ENCODE measurements around the gene ADAM12.

Gene ADAM12

GRCh38 chr10:126278851-126279250, 109.4 kb downstream of the ADAM12 start:
- no peak for TF ChIP-seq CTCF (IDR thresholded peaks at IDR 0.05; ENCODE audit: low read depth, low read length, missing control alignments)
- DNase-seq (ENCODE audit: low read depth): peak; percentile 26
- in situ Hi-C loops (cut with HindIII; ENCODE audit: low sequenced_read_pairs): no loop called here
- no peak overlapping the region for H3K4me3 ChIP-seq (ENCODE audit: low read depth, low read length)

DNA sequence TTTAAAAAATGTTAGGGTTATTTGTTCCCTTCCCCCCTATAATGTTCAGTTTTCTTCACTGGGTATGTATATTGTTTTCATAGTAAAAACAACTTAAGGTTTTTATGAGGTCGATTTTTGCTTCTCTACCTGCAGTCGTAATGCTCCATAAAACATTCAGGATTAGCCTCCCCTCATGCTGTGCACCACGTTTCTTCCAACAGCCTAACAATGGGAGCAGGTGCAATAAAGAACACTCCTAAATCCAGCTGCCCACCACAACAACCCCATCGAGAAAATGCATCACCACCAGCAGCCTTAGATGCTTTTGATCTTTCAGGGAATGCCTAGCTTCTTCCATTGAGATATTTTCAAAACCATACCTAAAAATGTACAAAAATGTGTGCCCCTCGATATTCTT, 111.1 kb downstream of the ADAM12 start:
- in situ Hi-C loops (cut with HindIII; ENCODE audit: low sequenced_read_pairs): no loop called here
- no peak overlapping the region for H3K4me3 ChIP-seq (ENCODE audit: low read depth, low read length)
- no peak for DNase-seq (ENCODE audit: low read depth)
- no peak for TF ChIP-seq CTCF (IDR thresholded peaks at IDR 0.05; ENCODE audit: low read depth, low read length, missing control alignments)

GRCh38 chr10:126272526-126272925, 115.8 kb downstream of the ADAM12 start:
- H3K4me3 ChIP-seq (ENCODE audit: low read depth, low read length): no peak overlapping the region
- no peak for DNase-seq (ENCODE audit: low read depth)
- in situ Hi-C loops (cut with HindIII; ENCODE audit: low sequenced_read_pairs): no loop called here
- no peak for TF ChIP-seq CTCF (IDR thresholded peaks at IDR 0.05; ENCODE audit: low read depth, low read length, missing control alignments)

DNA sequence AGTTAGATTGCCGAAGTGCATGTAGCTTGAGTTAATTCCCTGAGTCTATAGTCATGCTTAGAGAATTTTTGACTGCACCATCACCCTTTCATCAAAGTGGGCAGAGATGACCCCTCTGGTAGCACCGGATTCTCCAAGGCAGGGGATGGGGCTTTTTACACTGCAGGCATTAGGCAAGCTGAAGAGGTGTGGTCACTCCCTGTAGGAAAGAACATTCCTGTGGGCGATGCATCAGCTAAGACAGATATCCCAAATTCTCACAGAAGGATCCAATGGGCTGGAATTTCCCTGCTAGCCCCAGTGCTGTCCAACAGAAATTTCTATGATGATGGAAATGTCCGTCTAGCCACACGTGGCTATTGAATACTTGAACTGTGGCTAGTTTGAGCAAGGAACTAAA, 118.2 kb downstream of the ADAM12 start:
- no peak overlapping the region for H3K4me3 ChIP-seq (ENCODE audit: low read depth, low read length)
- peak; percentile 96 for DNase-seq (ENCODE audit: low read depth)
- no peak for TF ChIP-seq CTCF (IDR thresholded peaks at IDR 0.05; ENCODE audit: low read depth, low read length, missing control alignments)
- in situ Hi-C loops (cut with HindIII; ENCODE audit: low sequenced_read_pairs): no loop called here

GRCh38 chr10:126268013-126268920, 120.0 kb downstream of the ADAM12 start:
- no peak for DNase-seq (ENCODE audit: low read depth)
- in situ Hi-C loops (cut with HindIII; ENCODE audit: low sequenced_read_pairs): no loop called here

More at GRCh38 chr10:126268013-126268920, 120.0 kb downstream of the ADAM12 start:
- TF ChIP-seq CTCF (IDR thresholded peaks at IDR 0.05; ENCODE audit: low read depth, low read length, missing control alignments): no peak
- H3K4me3 ChIP-seq (ENCODE audit: low read depth, low read length): no peak overlapping the region
